HEK293 (cell line): Measurements from ENCODE around the gene CEP41.

Experiments used
- CTCF ChIA-PET: fragments of 350-600 bp; formaldehyde crosslinking; extraction: SDS; loops from one replicate; lab custom pipeline; 2021; ENCODE audit warnings: antibody characterized with exemption; lab: Yijun Ruan, JAX
- POLR2A ChIA-PET: fragments of 300-600 bp; formaldehyde crosslinking; extraction: SDS; loops from one replicate; lab custom pipeline; 2020; ENCODE audit warnings: antibody characterized with exemption, inconsistent platforms; lab: Yijun Ruan, JAX
- H3K27ac ChIP-seq: fragments of 200-500 bp; sonication (Bioruptor generic); 2 replicates; pipeline ENCODE4 v1.5.1; 2014; ENCODE audit warnings: low read depth, low read length, control low read depth, inconsistent platforms; ENCODE audit errors: extremely low read depth
- H3K36me3 ChIP-seq, 2 experiments: fragments of 200-500 bp in 1 of 2; sonication (Bioruptor generic) in 1 of 2; 1 replicate in 1 of 2; 2 replicates in 1 of 2; pipeline ENCODE4 v1.5.1; 2014 to 2017; ENCODE audit warnings: inconsistent platforms in 2 of 2, low read length in 2 of 2; ENCODE audit not compliant: control insufficient read depth in 2 of 2, insufficient read depth in 1 of 2
- H3K4me1 ChIP-seq: fragments of 200-500 bp; sonication (Bioruptor generic); 2 replicates; pipeline ENCODE4 v1.5.1; 2014; ENCODE audit warnings: mild to moderate bottlenecking, low read length, inconsistent platforms; ENCODE audit not compliant: control insufficient read depth, insufficient read depth
- H3K4me3 ChIP-seq: 2 replicates; pipeline ENCODE4 v1.5.1; 2011; ENCODE audit warnings: low read depth, mild to moderate bottlenecking, control low read depth, low read length, moderate library complexity
- H3K9me3 ChIP-seq: fragments of 200-500 bp; sonication (Bioruptor generic); 2 replicates; pipeline ENCODE4 v1.5.1; 2014; ENCODE audit warnings: low read depth, low read length, inconsistent platforms; ENCODE audit not compliant: control insufficient read depth, insufficient read depth
- EGR2 ChIP-seq: fragments of 450-650 bp; formaldehyde crosslinking; IDR thresholded peaks from 2 replicates; pipeline ENCODE4 v1.5.1; 2016; ENCODE audit warnings: low read depth, missing biosample characterization, missing genetic modification characterization
- KLF10 ChIP-seq: fragments of 450-650 bp; IDR thresholded peaks from 2 replicates; pipeline ENCODE4 v1.5.1; 2018; ENCODE audit warnings: missing biosample characterization, mild to moderate bottlenecking, missing genetic modification characterization
- KLF8 ChIP-seq: fragments of 450-650 bp; formaldehyde crosslinking; IDR thresholded peaks from 2 replicates; pipeline ENCODE4 v1.5.1; 2016; ENCODE audit warnings: missing biosample characterization, missing genetic modification characterization
- OSR2 ChIP-seq: fragments of 450-650 bp; formaldehyde crosslinking; IDR thresholded peaks from 2 replicates; pipeline ENCODE4 v1.5.1; 2016; ENCODE audit warnings: missing biosample characterization, missing genetic modification characterization
- SP7 ChIP-seq: fragments of 450-650 bp; formaldehyde crosslinking; IDR thresholded peaks from 2 replicates; pipeline ENCODE4 v1.5.1; 2016; ENCODE audit warnings: missing biosample characterization, missing genetic modification characterization
- ZFHX2 ChIP-seq: fragments of 450-650 bp; formaldehyde crosslinking; conservative IDR thresholded peaks from 2 replicates; pipeline ENCODE4 v1.5.1; 2016; ENCODE audit warnings: missing biosample characterization, missing genetic modification characterization
- ZFP69B ChIP-seq: fragments of 450-650 bp; formaldehyde crosslinking; IDR thresholded peaks from 2 replicates; pipeline ENCODE4 v1.5.1; 2016; ENCODE audit warnings: missing biosample characterization, missing genetic modification characterization
- ZNF10 ChIP-seq: fragments of 450-650 bp; formaldehyde crosslinking; IDR thresholded peaks from 2 replicates; pipeline ENCODE4 v1.5.1; 2017; ENCODE audit warnings: missing biosample characterization, missing genetic modification characterization
- ZNF174 ChIP-seq: fragments of 450-650 bp; formaldehyde crosslinking; IDR thresholded peaks from 2 replicates; pipeline ENCODE4 v1.5.0; 2017; ENCODE audit warnings: missing biosample characterization, mild to moderate bottlenecking, missing genetic modification characterization
- ZNF23 ChIP-seq: fragments of 450-650 bp; formaldehyde crosslinking; IDR thresholded peaks from 2 replicates; pipeline ENCODE4 v1.5.1; 2016; ENCODE audit warnings: missing biosample characterization, missing genetic modification characterization, borderline replicate concordance
- ZNF280C ChIP-seq: fragments of 450-650 bp; formaldehyde crosslinking; IDR thresholded peaks from 2 replicates; pipeline ENCODE4 v1.5.1; 2016; ENCODE audit warnings: missing biosample characterization, missing genetic modification characterization
- ZNF354C ChIP-seq: fragments of 450-650 bp; formaldehyde crosslinking; IDR thresholded peaks from 2 replicates; pipeline ENCODE4 v1.5.1; 2016; ENCODE audit warnings: missing biosample characterization, missing genetic modification characterization, low read depth, borderline replicate concordance
- ZNF423 ChIP-seq: fragments of 450-650 bp; formaldehyde crosslinking; IDR thresholded peaks from 2 replicates; pipeline ENCODE4 v1.5.1; 2016; ENCODE audit warnings: missing biosample characterization, missing genetic modification characterization
- ZNF558 ChIP-seq: fragments of 450-650 bp; formaldehyde crosslinking; IDR thresholded peaks from 2 replicates; pipeline ENCODE4 v1.5.1; 2016; ENCODE audit warnings: missing biosample characterization, missing genetic modification characterization
- ZNF610 ChIP-seq: fragments of 450-650 bp; formaldehyde crosslinking; IDR thresholded peaks from 2 replicates; pipeline ENCODE4 v1.5.1; 2016; ENCODE audit warnings: missing biosample characterization, missing genetic modification characterization, borderline replicate concordance
- ZNF658 ChIP-seq: fragments of 450-650 bp; formaldehyde crosslinking; IDR thresholded peaks from 2 replicates; pipeline ENCODE4; 2016; ENCODE audit warnings: missing biosample characterization, missing genetic modification characterization
- ZNF701 ChIP-seq: fragments of 450-650 bp; formaldehyde crosslinking; IDR thresholded peaks from 2 replicates; pipeline ENCODE4 v1.5.1; 2016; ENCODE audit warnings: missing biosample characterization, missing genetic modification characterization
- ZNF837 ChIP-seq: fragments of 450-650 bp; formaldehyde crosslinking; IDR thresholded peaks from 2 replicates; pipeline ENCODE4 v1.5.1; 2016; ENCODE audit warnings: missing biosample characterization, missing genetic modification characterization
- ZNF843 ChIP-seq: fragments of 450-650 bp; formaldehyde crosslinking; IDR thresholded peaks from 2 replicates; pipeline ENCODE4 v1.5.1; 2016; ENCODE audit warnings: missing biosample characterization, missing genetic modification characterization
- ZSCAN5A ChIP-seq: fragments of 450-650 bp; formaldehyde crosslinking; IDR thresholded peaks from 2 replicates; pipeline ENCODE4 v1.5.1; 2016; ENCODE audit warnings: missing biosample characterization, missing genetic modification characterization
- ZXDB ChIP-seq: fragments of 450-650 bp; formaldehyde crosslinking; IDR thresholded peaks from 2 replicates; pipeline ENCODE4 v1.5.1; 2016; ENCODE audit warnings: missing biosample characterization, missing genetic modification characterization
- TF ChIP-seq, protein P1 (sequence below): fragments of 450-650 bp; formaldehyde crosslinking; IDR thresholded peaks from 2 replicates; pipeline ENCODE4 v1.5.1; 2016; ENCODE audit warnings: missing biosample characterization, missing genetic modification characterization
- TF ChIP-seq, protein P2 (sequence below): fragments of 450-650 bp; formaldehyde crosslinking; IDR thresholded peaks from 2 replicates; pipeline ENCODE4 v1.5.1; 2016; ENCODE audit warnings: missing biosample characterization, missing genetic modification characterization, low read depth

Gene CEP41

GRCh38 chr7:130387628-130388403 is 53.0 kb downstream of the CEP41 start:
- H3K4me3 ChIP-seq, result no peak overlapping the region
- no peaks in the 10 kb centered on the region for H3K36me3 ChIP-seq
- no peaks in the 10 kb centered on the region for H3K9me3 ChIP-seq
- CTCF ChIA-PET, result no interaction called here
- H3K27ac ChIP-seq, result no peak overlapping the region
- POLR2A ChIA-PET, result no interaction called here
- H3K4me1 ChIP-seq, result no peaks in the 10 kb centered on the region; the same call in 1 of the 2 replicates
- TF ChIP-seq ZNF610 (tag by site-specific recombination) (no peak), ZNF174 (tag by site-specific recombination) (no peak), ZNF423 (no peak), KLF8 (tag by site-specific recombination) (no peak), ZNF558 (no peak), OSR2 (no peak), ZXDB (tag by site-specific recombination) (no peak), ZNF658 (tag by site-specific recombination) (no peak), ZFP69B (tag by site-specific recombination) (no peak), ZNF23 (no peak)
- TF ChIP-seq, protein P1, sequence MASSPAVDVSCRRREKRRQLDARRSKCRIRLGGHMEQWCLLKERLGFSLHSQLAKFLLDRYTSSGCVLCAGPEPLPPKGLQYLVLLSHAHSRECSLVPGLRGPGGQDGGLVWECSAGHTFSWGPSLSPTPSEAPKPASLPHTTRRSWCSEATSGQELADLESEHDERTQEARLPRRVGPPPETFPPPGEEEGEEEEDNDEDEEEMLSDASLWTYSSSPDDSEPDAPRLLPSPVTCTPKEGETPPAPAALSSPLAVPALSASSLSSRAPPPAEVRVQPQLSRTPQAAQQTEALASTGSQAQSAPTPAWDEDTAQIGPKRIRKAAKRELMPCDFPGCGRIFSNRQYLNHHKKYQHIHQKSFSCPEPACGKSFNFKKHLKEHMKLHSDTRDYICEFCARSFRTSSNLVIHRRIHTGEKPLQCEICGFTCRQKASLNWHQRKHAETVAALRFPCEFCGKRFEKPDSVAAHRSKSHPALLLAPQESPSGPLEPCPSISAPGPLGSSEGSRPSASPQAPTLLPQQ (tag by site-specific recombination), result no peak

GRCh38 chr7:130387306-130387627 is 53.5 kb downstream of the CEP41 start:
- Histone ChIP-seq H3K36me3 (no peaks in the 10 kb centered on the region), H3K4me1 (no peaks in the 10 kb centered on the region), H3K4me3 (no peak overlapping the region), H3K9me3 (no peaks in the 10 kb centered on the region), H3K27ac (no peak overlapping the region)
- ChIA-PET POLR2A (no interaction called here), CTCF (no interaction called here)
- TF ChIP-seq ZNF280C (tag by site-specific recombination) (no peak), KLF10 (tag by site-specific recombination) (no peak), ZNF843 (no peak), ZSCAN5A (tag by site-specific recombination) (no peak), ZNF837 (tag by site-specific recombination) (no peak)

- POLR2A ChIA-PET, result no interaction called here
- CTCF ChIA-PET, result no interaction called here
- TF ChIP-seq EGR2 (tag by site-specific recombination) (peak; percentile 48; the same call in 1 of the 2 replicates), ZFHX2 (tag by site-specific recombination) (peak; percentile 19), ZNF354C (tag by site-specific recombination) (no peak), ZNF701 (tag by site-specific recombination) (no peak), ZNF10 (tag by site-specific recombination) (no peak), SP7 (tag by site-specific recombination) (no peak)
- TF ChIP-seq, protein P2, sequence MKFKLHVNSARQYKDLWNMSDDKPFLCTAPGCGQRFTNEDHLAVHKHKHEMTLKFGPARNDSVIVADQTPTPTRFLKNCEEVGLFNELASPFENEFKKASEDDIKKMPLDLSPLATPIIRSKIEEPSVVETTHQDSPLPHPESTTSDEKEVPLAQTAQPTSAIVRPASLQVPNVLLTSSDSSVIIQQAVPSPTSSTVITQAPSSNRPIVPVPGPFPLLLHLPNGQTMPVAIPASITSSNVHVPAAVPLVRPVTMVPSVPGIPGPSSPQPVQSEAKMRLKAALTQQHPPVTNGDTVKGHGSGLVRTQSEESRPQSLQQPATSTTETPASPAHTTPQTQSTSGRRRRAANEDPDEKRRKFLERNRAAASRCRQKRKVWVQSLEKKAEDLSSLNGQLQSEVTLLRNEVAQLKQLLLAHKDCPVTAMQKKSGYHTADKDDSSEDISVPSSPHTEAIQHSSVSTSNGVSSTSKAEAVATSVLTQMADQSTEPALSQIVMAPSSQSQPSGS, result no peak
- Histone ChIP-seq H3K27ac (no peak overlapping the region), H3K36me3 (no peaks in the 10 kb centered on the region), H3K9me3 (no peaks in the 10 kb centered on the region), H3K4me3 (no peak overlapping the region), H3K4me1 (no peaks in the 10 kb centered on the region)
These were observed 53.9 kb downstream of the CEP41 start for GRCh38 chr7:130386876-130387275.
